8988T (cell line): ENCODE data around the gene GCGR.

ENCODE experiments used
- DNase-seq: peaks from one replicate; pipeline ENCODE4 v3.0.0; 2011

The GCGR gene

DNA sequence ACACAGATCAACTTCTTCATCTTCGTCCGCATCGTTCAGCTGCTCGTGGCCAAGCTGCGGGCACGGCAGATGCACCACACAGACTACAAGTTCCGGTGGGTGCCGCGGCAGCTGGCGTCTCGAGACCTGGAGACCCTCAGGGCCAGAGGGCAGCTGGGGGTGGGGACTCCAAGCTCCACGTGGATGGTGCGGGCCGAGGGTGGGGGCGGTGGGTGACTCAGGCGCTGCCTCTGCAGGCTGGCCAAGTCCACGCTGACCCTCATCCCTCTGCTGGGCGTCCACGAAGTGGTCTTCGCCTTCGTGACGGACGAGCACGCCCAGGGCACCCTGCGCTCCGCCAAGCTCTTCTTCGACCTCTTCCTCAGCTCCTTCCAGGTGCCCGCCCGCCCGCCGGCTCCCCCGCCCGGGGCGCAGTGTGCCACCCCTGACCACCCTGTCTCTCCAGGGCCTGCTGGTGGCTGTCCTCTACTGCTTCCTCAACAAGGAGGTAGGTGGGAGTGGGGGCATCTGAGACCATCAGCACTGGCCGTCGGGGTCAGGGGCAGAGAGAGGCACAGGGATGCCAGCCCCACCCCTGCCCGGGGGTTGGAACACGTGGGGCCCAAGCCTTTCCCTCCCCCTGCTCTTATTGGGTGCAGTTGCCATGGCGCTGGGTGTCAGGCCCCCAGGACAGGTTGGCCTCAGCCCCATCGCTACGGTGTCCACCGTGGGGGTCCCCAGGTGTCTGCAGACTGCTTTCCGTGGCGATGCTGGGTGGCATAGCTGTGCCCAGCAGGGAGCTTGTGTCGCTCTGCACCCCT lies 8.8 kb downstream of the GCGR start:
- no peak for DNase-seq

DNA sequence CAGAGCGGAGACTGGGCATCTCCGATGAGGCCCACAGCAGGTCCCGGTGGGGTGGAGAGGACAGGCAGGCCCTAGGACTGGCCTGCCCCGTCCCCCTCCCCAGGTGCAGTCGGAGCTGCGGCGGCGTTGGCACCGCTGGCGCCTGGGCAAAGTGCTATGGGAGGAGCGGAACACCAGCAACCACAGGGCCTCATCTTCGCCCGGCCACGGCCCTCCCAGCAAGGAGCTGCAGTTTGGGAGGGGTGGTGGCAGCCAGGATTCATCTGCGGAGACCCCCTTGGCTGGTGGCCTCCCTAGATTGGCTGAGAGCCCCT lies 9.4 kb downstream of the GCGR start:
- no peak for DNase-seq

DNA sequence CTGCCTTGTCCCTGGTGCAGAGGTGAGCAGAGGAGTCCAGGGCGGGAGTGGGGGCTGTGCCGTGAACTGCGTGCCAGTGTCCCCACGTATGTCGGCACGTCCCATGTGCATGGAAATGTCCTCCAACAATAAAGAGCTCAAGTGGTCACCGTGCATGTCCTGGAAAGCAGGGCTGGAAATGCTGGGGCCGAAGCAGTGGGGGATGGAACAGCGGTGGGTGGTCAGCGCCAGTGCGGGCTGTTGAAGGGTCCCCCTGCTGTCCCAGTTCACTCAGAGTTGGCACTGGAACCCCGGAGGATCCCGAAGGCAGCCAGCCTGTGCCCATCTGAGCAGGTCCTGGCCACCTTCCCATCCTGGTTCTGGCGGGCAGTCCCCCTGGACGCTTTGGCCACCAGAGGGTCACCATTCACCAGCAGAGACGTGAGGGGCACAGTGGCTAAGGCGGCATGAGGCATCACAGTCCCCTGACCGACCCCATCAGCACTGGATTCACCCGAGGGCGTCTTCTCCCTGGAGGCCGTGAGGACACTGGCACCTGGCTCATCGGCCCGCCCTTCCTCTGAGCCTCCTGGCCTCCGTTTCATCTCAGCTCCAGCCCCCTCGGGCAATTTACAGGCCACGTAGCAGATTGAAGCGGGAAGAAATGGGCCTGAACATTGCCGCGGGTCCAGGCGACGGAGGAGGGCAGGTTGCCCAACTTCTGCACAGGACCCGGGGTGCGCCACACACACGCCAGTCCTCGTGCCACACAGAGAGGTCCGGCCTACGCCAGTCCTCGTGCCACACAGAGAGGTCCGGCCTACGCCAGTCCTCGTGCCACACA lies 10.1 kb downstream of the GCGR start:
- DNase-seq = no peak

DNA sequence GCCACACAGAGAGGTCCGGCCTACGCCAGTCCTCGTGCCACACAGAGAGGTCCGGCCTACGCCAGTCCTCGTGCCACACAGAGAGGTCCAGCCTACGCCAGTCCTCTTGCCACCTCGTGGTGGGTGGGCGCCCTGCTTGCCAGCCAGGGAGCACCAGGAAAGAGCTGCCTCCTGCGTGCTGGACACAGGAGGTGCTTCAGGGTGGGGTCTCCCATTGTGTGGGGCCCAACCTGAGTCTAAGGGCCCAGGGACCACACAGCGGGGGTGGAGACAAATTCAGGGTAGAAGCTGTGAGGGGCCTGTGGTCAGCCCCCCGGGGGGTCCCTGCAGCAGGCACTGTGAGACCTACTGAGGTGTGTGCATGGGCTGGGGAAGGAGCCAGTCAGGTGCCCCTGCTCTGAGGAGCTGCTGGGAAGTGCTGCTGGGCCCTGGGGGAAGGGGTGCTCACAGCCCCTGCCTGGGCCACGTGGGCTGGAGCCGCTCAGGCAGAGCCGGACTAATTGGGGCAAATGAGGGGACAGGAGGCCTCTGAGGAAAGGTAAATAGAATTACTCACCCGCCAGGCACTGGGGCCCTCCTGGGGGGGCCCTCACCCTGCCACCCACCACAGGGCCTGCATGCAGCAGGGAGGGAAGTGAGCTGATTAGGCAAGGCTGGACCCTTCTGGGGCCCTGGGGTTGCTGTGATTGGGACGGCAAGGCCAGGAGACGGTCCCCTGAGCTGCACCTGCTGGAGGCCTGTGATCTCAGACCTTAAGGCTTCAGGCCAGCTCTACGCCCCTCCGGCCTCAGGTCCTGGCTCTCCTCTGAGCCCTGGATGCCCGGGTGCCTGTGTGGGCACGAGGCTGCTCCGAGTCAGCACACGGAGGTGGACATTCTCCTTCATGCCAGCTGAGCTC lies 11.0 kb downstream of the GCGR start:
- no peak for DNase-seq

DNA sequence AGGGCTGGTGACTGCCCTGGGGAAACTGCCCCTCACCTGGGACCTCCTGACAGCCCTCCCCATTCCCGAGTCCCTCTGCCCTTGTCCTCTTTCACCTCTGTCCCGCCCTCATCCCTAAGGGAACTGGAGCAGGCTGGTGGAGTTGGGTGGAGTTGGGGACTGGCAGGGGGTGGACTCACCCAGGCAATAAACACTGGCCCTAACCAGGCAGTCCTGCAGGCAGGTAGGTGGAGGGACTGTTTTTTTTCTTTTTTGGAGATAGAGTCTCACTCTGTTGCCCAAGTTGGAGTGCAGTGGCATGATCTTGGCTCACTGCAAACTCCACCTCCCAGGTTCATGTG lies 11.7 kb downstream of the GCGR start:
- no peak for DNase-seq

DNA sequence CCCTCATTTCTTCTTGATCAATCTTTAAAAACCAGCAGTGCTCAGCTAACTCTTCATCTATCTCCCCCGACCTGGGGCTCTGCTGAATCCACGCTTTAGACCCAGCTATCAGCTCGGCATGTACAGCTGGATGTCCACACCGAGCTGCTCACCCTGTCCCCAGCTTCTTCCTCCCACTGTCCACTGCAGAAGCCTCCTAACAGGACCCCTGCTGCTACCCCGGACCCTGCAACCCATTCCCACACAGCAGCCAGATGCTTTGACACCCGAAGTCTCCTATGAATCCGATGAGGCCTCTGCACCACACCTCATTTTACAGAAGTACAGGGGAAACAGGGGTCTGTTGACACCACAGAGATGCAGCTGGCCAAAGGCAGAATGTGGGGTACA lies 13.8 kb downstream of the GCGR start:
- no peak for DNase-seq

DNA sequence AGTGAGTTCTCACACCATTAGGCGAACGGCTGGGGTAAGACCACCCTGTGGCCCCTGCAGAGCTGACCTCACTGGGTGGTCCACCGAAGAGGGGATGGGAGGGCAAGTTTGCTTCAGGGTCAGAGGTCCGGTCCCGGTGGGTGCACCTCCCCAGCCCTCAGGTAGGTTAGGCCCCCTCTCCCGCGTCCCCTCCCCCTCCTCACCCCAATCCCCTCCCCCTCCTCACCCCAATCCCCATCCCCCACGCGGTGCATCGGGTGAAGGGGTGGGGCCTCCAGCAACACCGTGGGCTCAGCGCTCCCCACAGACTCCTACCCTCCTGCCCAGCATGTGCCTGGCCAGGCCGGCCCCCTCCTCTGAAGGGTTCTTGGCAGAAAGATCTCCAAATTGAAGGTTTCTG lies 15.8 kb downstream of the GCGR start:
- DNase-seq = no peak

DNA sequence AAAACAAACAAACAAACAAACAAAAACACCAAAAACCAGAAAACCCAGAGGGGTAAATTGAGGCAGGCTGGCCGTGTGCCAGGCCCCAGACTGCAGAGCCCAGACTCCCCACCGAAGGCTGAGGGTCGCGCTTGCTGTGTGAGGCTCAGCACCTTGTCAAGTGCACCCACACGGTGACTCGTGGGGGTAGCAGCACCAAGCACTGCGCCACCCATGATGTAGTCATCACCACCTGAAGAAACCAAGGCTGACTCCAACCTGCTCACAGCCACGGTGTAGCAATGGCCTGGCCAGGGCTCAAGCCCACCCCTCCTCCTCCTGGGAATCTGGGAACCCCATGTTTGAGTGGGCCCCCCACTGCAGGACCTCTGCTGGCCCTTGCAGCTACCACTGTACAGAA lies 17.2 kb downstream of the GCGR start:
- DNase-seq = no peak

DNA sequence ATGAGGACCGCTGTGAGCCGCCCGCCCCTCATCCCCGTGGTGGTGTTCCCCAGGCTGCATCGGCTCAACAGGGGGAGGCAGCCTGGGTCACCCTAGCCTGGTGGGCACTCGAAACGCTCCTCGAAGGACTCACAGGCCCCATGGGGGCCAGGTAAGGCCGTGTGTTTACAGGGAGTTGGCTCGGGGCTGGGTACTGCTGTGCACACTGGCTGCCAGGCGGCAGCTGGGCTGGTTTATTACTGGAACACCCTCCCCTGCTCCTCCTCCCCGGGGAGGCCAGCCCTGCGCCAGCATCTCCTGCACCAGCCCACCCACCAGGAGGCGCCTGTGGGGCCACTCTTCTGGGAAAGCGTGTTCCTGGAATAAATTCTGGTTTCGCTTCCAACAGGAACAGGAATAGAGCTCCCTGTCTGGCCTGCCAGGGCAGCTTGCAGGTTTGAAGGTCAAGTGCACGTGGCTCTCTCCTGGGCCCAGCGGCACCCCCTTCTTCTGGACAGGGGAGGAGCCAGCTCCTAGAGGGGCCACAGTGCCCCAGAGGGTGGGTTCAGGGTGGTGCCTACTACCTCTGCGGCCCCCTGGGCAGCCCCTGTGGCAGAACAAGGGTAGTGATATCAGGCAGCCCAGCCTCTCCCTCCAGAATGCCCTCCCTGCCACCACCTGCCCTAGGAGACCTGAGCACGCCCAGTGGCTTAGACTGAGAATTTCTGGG lies 17.8 kb downstream of the GCGR start:
- DNase-seq = peak; percentile 87

DNA sequence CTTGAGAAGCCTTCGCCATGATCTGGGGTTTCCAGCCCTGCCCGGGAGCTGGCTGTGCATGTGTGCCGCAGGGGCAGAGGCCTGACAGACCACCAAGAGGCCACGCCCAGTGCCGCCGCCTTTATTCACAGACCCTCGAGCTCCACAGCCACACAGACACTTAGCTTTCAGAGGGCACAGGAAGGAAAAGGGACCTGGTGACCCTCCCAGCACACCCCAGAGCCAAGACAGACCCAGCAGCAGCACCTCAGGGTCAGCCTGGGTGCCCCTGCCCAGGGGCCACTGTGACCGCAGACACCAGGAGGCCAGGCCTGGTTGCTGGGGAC lies 18.3 kb downstream of the GCGR start:
- DNase-seq = no peak

DNA sequence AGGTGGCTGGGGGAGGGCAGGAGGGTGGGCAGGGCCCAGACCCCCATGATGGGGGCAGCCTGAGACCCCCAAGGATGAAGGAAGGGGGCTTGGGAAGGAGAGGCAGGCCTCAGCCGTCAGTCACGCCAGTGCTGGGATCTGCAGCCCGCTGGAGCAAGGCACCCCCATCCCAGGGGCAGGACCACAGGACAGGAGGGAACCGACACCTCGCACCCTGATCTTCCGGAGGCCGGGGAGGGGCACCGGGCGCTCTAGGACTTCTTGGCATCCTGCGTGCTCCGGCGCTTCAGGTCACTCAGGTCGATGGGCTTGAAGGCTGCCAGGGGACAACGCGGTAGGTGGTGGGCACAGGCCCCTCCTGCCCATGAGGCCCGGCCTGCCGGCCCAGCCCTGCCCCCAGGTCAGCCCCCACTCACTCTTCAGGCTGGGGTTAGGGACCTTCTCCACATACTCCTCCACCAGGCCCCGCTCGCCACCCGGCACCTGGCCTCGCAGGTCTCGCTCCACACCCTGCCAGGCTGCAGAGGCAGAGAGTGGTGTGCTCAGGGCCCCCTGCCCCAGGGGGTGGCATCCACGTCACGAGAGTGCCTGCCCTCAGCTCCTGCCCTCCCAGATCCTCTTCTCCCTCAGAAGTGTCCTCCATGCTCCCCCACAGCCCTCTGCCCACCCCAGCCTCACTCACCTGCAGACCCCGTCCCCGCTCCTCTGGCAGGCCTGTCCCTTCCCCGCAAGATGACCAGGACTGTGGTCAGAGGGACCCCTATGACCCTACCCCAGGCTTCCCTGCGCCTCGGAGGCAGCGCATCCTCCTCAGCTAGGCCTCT lies 19.3 kb downstream of the GCGR start:
- no peak for DNase-seq

DNA sequence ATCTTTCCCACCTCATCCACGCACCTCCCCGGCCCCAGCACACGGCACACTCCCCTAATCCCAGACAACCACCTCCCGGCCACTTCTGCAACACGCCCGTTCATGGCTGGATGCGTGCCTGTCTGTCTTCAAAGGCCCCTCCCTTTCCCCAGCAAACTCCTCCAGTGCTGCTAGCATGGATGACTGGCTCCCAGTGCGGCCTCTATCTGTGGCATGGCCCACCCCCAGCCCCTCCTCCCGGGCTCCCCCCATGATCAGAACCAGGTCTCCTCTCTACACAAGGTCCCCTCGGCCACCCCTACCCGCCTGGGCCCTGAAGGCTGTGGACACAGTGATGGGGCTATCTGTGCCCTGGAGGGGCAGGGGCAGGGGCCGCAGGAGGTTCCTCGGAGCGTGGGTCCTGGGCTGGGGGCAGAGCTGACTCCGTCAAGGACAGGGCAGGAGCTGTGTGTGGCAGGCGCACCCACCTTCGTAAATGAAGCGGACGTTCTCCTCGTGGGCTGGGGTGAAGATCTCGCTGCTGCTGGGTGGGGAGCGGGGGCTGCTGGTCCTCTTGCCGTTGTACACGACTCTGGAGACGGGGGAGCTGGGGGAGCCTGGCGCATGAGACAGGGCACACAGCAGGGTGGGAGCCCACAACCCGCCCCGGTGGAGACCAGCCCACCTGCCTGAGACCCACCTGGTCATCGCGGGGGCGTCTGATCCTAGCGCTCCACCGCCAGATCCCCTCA lies 20.0 kb downstream of the GCGR start:
- DNase-seq = no peak

DNA sequence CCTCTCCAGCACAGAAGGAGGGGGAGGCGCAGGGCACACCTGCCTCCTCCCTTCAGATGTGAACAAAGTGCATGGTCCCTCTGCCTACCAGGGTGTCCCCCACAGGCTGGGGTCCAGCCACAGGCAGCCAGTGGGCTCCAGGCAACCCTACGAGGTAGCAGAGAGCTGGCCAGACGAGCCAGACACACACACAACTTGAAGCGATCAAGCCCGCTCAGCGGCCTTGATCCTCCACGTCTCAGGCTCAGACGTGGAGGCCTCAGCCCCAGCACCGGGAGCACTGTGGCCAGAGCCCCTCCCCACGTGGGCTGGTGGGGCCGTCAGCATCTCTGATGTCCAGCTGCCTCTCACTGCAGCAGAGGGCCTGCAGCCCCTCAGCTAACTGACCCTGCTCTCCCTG lies 20.6 kb downstream of the GCGR start:
- no peak for DNase-seq

DNA sequence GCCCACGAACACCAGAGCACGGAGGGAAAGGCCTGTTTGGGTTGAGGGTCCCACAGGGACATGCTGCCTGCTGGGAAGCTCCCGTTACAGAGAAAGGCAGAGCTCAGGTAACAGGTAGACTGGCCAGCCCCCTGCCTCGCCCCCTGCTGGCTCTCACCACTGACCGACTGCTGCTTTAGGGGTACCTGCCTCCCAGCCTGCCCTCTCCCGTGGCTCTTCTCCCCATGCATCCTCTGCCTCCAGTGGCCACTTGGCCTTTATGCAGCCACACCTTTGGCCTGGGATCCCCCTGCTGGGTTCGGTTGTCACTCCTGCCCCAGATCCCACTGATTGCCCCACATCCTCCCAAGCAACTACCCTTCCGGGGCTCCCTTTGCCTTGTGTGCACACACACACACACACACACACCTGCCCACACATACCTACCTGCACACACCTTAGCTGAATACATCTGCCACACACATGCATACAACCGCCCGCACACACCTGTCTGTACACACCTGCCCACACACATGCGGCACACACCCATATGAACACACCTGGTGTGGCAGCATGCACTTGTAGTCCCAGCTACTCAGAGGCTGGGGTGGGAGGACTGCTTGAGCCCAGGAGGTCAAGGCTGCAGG lies 22.0 kb downstream of the GCGR start:
- no peak for DNase-seq

DNA sequence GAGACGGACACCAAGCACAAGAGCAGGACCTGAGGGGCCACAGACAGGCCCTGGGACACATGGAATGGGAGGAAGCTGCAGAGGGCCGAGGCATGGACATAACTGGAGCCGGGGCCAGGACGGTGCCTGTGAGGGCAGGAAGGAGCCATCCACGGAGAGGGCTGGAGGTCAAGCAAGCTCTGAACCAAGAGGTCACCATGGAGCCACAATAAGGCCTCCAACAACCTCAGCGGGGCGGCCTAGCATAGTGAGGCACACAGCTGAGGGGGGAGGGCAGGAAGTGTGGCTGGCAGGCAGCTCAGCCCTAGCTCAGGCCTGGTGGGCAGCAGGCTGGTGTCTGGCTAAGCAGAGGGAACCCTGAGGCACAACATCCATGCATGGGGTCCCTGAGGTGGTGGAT lies 24.7 kb downstream of the GCGR start:
- DNase-seq = no peak

DNA sequence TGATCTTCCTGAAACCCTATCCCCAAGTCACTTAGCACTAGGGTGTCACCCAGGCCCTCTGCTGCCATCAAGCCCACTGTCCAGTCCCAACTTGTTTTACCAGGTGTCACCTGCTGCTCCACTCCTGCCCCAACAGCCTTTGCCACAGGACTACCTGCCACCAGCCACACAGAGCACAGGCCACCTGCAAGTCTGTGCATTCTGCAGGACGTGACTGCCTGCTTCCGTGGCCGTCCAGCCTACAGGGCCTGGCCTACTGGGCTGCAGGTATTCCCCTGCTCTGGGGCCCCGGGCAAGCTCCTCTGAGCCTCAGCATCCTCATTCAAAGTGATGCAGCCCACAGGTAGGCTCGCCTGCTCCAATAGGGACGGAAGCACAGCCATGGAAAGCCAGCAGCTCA lies 25.9 kb downstream of the GCGR start:
- no peak for DNase-seq

DNA sequence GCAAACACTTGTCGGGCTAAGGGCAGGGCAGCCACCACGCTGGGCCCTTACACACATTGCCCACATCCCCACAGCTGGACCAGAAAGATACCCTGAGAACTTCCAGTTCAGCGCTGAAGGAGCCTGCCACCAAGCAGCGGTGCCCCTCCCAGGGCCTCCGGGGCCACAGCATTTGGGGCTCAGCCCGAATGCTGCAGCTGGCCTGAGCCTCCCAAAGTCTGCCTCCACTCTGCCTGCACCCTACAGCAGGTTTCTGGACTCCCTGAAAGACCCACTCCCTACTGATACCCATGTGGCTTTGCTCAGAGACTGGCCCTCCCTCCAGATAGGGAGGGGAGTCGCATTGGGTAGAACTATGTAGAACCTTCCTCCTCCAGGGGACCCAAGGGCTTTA lies 27.6 kb downstream of the GCGR start:
- DNase-seq = no peak

DNA sequence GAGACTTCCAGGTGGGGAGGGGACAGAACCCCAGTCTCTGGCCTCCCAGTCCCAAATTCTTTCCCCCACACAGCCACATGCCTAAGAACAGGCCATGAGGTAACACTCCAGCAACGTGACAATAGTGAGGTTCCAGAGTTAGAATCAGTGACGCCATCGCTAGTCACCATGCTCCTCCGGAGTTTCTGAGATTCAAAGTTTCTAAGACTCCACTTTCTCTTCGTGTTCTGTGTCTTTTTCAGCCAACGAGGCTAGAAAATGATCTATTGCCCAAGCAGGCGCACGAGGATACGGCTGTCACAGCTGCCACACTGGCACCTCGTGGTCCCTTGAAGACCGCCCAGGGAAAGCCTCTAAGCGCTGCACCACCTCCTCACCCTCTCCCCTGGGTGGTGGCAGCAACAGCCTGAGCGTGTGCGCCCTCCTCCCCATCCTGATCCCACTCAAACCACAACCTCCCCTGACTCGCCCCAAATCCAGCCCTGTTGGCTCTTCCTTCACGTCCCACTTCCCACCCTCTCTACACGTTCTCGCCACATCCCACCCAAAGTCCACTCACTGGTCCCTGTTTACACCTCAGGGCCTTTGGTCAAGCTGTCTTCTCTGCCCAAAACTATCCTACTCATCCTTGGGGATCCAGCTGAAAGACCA lies 28.1 kb downstream of the GCGR start:
- no peak for DNase-seq

DNA sequence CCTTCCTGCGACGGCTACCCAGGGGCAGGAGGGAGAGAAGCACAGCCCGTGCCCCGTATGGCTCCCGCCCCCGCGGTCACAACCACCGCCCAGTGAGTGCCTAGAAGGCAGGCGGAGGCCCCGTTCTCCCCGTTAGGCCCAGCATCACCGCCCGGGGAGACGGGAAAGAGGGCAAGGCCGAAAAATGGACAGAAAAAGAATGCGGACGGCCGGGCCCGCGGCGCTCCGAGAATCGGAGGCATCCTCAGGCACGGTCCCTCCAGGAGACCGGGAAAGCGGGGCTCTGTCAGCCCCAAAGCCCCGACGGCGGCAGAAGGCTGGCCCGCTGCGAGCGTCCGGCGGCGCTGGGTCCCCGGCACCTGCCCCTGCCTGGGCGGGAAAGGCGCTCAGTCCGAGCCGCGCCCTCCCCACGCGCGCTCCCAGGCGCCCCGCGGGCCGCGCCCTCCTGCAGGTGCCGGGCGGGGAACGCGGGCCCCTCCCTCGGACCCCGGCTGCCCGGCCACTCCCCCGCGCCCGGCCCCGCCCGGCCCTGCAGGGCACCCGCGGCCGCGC lies 28.7 kb downstream of the GCGR start:
- no peak for DNase-seq
